ENCODE results near the gene RASSF7.
A peak's percentile ranks its signal among the peaks of the same experiment; 100 is the strongest.

RASSF7 gene

GRCh38 chr11:532986-533585 is 27.7 kb upstream of the RASSF7 start:
- no peak for DNase-seq

- DNase-seq: no peak
Measured at GRCh38 chr11:533586-534395, 27.0 kb upstream of the RASSF7 start.

- peak; percentile 73 for DNase-seq
Measured at GRCh38 chr11:534396-535209, 26.2 kb upstream of the RASSF7 start.

- no peak for DNase-seq
Measured at GRCh38 chr11:535210-535518, 25.6 kb upstream of the RASSF7 start.

- peak; percentile 97 for DNase-seq
Measured at GRCh38 chr11:535519-536454, 25.0 kb upstream of the RASSF7 start, which contains the start of gene HRAS. HRAS (minus strand) TSS chr11:535576.

GRCh38 chr11:536841-537621 is 23.7 kb upstream of the RASSF7 start, which contains the start of gene LRRC56:
LRRC56 (plus strand) TSS chr11:537527; CDS start chr11:540685, 3,158 bp downstream.
- DNase-seq: peak; percentile 98

- DNase-seq: no peak
Measured at GRCh38 chr11:537622-538430, 22.9 kb upstream of the RASSF7 start.

GRCh38 chr11:538431-539051 is 22.2 kb upstream of the RASSF7 start:
- no peak for DNase-seq

- DNase-seq: no peak
Measured at GRCh38 chr11:539971-540481, 20.7 kb upstream of the RASSF7 start.

GRCh38 chr11:540583-541432 is 20.0 kb upstream of the RASSF7 start:
- DNase-seq: no peak

GRCh38 chr11:541433-541885 is 19.3 kb upstream of the RASSF7 start:
- no peak for DNase-seq

- DNase-seq: no peak
Measured at GRCh38 chr11:544817-545166, 16.0 kb upstream of the RASSF7 start.

GRCh38 chr11:545171-545570 is 15.6 kb upstream of the RASSF7 start:
- DNase-seq: no peak

GRCh38 chr11:548700-549603 is 11.8 kb upstream of the RASSF7 start:
- no peak for DNase-seq

GRCh38 chr11:550021-550745 is 10.6 kb upstream of the RASSF7 start:
- no peak for DNase-seq

GRCh38 chr11:550746-551085 is 10.1 kb upstream of the RASSF7 start:
- DNase-seq: no peak

GRCh38 chr11:551131-551530 is 9.6 kb upstream of the RASSF7 start:
- no peak for DNase-seq
